SK-N-SH treated with all-trans-retinoic acid at 6 μM for 48 hours (cell line): ENCODE measurements around the gene PDE1C.

ENCODE experiments used
- ATAC-seq: fragments of 200-7000 bp; cut with Tn5 transposase; 3 replicates; pipeline ENCODE4 v1.9.1; 2020; ENCODE audit warnings: mild to moderate bottlenecking, moderate library complexity
- ARNTL ChIP-seq: fragments of 450-650 bp; formaldehyde crosslinking; IDR thresholded peaks from 2 replicates; pipeline ENCODE4 v1.5.0; 2020; ENCODE audit warnings: low read depth, mild to moderate bottlenecking, moderate library complexity, borderline replicate concordance
- BACH2 ChIP-seq: fragments of 250-450 bp; sonication (Bioruptor Pico); IDR thresholded peaks from 2 replicates; pipeline ENCODE4 v1.9.0; 2021; ENCODE audit warnings: mild to moderate bottlenecking, borderline replicate concordance
- CREB5 ChIP-seq: fragments of 250-450 bp; sonication (Bioruptor Pico); IDR thresholded peaks from 2 replicates; pipeline ENCODE4 v1.5.1; 2020; ENCODE audit warnings: low read depth, mild to moderate bottlenecking, moderate library complexity
- CSDC2 ChIP-seq: fragments of 250-450 bp; sonication (Bioruptor Pico); IDR thresholded peaks from 2 replicates; pipeline ENCODE4 v1.5.0; 2020; ENCODE audit warnings: mild to moderate bottlenecking, moderate library complexity
- ESRRG ChIP-seq: fragments of 250-450 bp; sonication (Bioruptor Pico); IDR thresholded peaks from 2 replicates; pipeline ENCODE4 v1.6.1; 2021; ENCODE audit warnings: mild to moderate bottlenecking
- ISL1 ChIP-seq: fragments of 250-450 bp; sonication (Bioruptor Pico); IDR thresholded peaks from 2 replicates; pipeline ENCODE4 v2.1.2; 2022; ENCODE audit warnings: mild to moderate bottlenecking, moderate library complexity
- OSR1 ChIP-seq: fragments of 250-450 bp; sonication (Bioruptor Pico); IDR thresholded peaks from 2 replicates; pipeline ENCODE4 v1.8.0; 2022; ENCODE audit warnings: moderate library complexity, mild to moderate bottlenecking, inconsistent platforms
- PATZ1 ChIP-seq: fragments of 250-450 bp; sonication (Bioruptor Pico); IDR thresholded peaks from 2 replicates; pipeline ENCODE4 v1.8.0; 2020; ENCODE audit warnings: mild to moderate bottlenecking, moderate library complexity, borderline replicate concordance
- POU6F1 ChIP-seq: fragments of 250-450 bp; sonication (Bioruptor Pico); IDR thresholded peaks from 2 replicates; pipeline ENCODE4 v1.8.0; 2021; ENCODE audit warnings: low read depth, mild to moderate bottlenecking, moderate library complexity, borderline replicate concordance
- RARB ChIP-seq: fragments of 250-450 bp; sonication (Bioruptor Pico); IDR thresholded peaks from 2 replicates; pipeline ENCODE4 v1.8.0; 2021; ENCODE audit warnings: mild to moderate bottlenecking, moderate library complexity
- SNAI2 ChIP-seq: fragments of 250-450 bp; sonication (Bioruptor Pico); IDR thresholded peaks from 2 replicates; pipeline ENCODE4 v1.5.0; 2020; ENCODE audit warnings: mild to moderate bottlenecking, moderate library complexity
- TCF4 ChIP-seq: fragments of 250-450 bp; sonication (Bioruptor Pico); IDR thresholded peaks from 2 replicates; pipeline ENCODE4 v1.8.0; 2021; ENCODE audit warnings: mild to moderate bottlenecking, moderate library complexity, borderline replicate concordance
- TSHZ2 ChIP-seq: fragments of 250-450 bp; sonication (Bioruptor Pico); IDR thresholded peaks from 2 replicates; pipeline ENCODE4 v1.5.0; 2020; ENCODE audit warnings: mild to moderate bottlenecking, moderate library complexity
- ZC3H10 ChIP-seq: fragments of 250-450 bp; sonication (Bioruptor Pico); IDR thresholded peaks from 2 replicates; pipeline ENCODE4 v1.5.1; 2021; ENCODE audit warnings: mild to moderate bottlenecking, moderate library complexity
- ZFP30 ChIP-seq: fragments of 450-650 bp; formaldehyde crosslinking; IDR thresholded peaks from 2 replicates; pipeline ENCODE4 v1.5.0; 2022; ENCODE audit warnings: mild to moderate bottlenecking, moderate library complexity
- ZNF565 ChIP-seq: fragments of 450-650 bp; formaldehyde crosslinking; conservative IDR thresholded peaks from 2 replicates; pipeline ENCODE4 v1.5.0; 2020; ENCODE audit warnings: low read depth, mild to moderate bottlenecking, moderate library complexity
- ZNF70 ChIP-seq: fragments of 450-650 bp; formaldehyde crosslinking; IDR thresholded peaks from 2 replicates; pipeline ENCODE4 v1.5.0; 2020; ENCODE audit warnings: mild to moderate bottlenecking, moderate library complexity
- ZNF8 ChIP-seq: fragments of 450-650 bp; formaldehyde crosslinking; IDR thresholded peaks from 2 replicates; pipeline ENCODE4 v1.5.0; 2020; ENCODE audit warnings: mild to moderate bottlenecking, moderate library complexity

PDE1C gene

GRCh38 chr7:31918706-31919393, 151.4 kb downstream of the PDE1C start (continued):
- TF ChIP-seq PATZ1 (CRISPR knock-in tag) = no peak

- TF ChIP-seq TSHZ2 = no peak
- TF ChIP-seq, all 23 proteins: peak for 0
- no peak for ATAC-seq
Measured at GRCh38 chr7:31917256-31917655, 153.0 kb downstream of the PDE1C start.

- no peak for TF ChIP-seq ESRRG
- TF ChIP-seq ARNTL (CRISPR knock-in tag) = no peak
- TF ChIP-seq POU6F1 (CRISPR knock-in tag) = no peak
- TF ChIP-seq ISL1 (CRISPR knock-in tag) = no peak
- no peak for TF ChIP-seq BACH2
- no peak for TF ChIP-seq ZNF565
- TF ChIP-seq ZC3H10 (CRISPR knock-in tag) = no peak
- no peak for TF ChIP-seq PATZ1 (CRISPR knock-in tag)
- TF ChIP-seq ZFP30 = no peak
- no peak for TF ChIP-seq ZNF70
- no peak for TF ChIP-seq CSDC2
- no peak for ATAC-seq
Measured at GRCh38 chr7:31910191-31910590, 160.0 kb downstream of the PDE1C start.

- no peak for ATAC-seq
- TF ChIP-seq RARB (CRISPR knock-in tag) (no peak), CREB5 (CRISPR knock-in tag) (no peak), POU6F1 (CRISPR knock-in tag) (no peak), BACH2 (no peak), SNAI2 (CRISPR knock-in tag) (no peak), ZNF8 (no peak), OSR1 (CRISPR knock-in tag) (no peak), TCF4 (CRISPR knock-in tag) (no peak)
Measured at GRCh38 chr7:31906479-31907171, 163.6 kb downstream of the PDE1C start.
